ENCODE data around the gene LMX1A.

Gene LMX1A

DNA sequence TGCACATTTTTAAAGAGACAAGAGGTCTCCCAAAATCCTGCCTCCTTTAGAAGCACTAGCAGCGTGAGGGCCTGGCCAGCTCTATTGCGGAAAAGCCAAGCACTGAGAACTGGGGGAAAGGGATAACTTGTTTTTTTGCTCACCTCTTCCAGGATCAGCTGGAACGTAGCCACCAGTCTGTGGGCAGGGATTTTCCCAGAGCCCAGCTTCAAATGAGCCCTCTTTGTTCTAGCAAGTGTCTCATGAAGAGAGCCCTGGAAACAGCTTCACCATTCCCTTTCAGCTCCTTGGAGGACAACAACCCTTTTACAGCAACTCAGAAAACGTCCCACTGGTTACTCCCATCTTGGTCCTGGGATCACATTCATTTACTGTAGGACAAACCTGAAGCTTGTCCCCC, 195.4 kb downstream of the LMX1A start:
- DNase-seq (ENCODE audit: low spot score): no peak

DNA sequence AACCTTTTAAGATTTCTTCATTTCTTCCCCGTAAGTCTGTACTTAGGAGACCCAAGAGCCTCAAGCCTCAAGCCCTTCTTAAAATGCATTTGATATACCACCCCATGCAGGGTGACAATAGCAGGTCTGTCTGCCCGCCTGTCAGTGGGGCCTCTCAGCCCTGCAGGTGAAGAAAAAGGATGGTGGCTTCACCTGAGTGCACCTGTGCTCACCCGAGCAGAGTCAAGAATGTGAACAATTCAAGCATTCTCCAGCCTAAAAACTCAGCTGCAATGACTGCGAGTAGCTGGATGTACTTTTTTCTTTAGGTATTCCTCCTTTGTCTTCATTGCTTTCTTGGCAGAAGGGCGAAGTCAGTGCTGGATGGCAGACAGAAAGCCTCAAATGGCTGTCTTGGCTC, 203.3 kb downstream of the LMX1A start:
- no peak for DNase-seq (ENCODE audit: low spot score)

DNA sequence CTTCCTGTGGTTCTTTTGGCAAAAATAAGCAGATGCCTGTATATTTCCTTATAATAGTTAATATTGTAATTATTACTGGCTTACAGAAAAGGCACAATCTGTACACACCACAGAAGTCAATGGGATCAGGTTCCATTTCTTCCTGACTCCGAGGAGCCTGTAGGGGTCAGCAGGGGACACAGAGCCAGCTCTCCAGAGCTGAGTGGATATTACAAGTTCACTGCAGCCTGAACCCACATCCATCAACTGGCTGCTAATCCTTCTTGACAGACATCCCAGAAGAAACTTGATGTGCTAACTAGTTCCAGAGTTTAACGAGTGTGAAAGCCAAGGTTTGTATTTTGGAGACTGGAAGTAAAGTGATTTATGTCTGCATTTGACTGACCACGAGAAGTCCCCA, 203.8 kb downstream of the LMX1A start:
- no peak for DNase-seq (ENCODE audit: low spot score)

DNA sequence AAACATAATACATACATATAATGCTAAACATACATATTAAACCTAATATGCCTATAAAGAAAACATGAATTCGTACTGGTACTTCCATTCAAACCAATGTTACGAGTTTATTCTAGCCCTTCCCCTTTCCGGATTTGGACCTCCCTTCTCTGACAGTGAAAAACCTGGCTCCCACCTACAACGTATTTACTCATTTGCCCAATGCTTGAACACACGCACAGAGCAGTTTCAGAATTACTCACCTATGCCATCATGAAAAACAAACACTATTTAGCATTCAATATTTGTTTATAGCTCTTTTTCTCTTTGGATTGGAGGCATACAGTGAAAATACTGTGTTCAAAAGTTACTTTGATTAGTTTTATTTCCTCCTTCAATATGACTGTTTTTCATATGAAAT, 204.4 kb downstream of the LMX1A start:
- no peak for DNase-seq (ENCODE audit: low spot score)

All from germinal center (tissue), 1 donor.